HG02973 (cell line): ENCODE measurements around the gene NKAIN2.

Source experiments
- ATAC-seq: cut with Tn5 transposase; IDR thresholded peaks from one replicate; pipeline ENCODE4 v1.9.1; 2021; ENCODE audit warnings: moderate library complexity; ENCODE audit not compliant: unreplicated experiment

The NKAIN2 gene

GRCh38 chr6:124738482-124738881 lies 934.8 kb downstream of the NKAIN2 start:
- ATAC-seq, result no peak

- no peak for ATAC-seq
These were observed 937.7 kb downstream of the NKAIN2 start for GRCh38 chr6:124741341-124741740.

GRCh38 chr6:124742971-124743370 lies 939.3 kb downstream of the NKAIN2 start:
- ATAC-seq, result no peak

GRCh38 chr6:124743420-124743819 lies 939.8 kb downstream of the NKAIN2 start:
- ATAC-seq, result no peak

GRCh38 chr6:124747349-124747748 lies 943.7 kb downstream of the NKAIN2 start:
- ATAC-seq, result no peak

- ATAC-seq, result no peak
These were observed 945.1 kb downstream of the NKAIN2 start for GRCh38 chr6:124748778-124749177.

GRCh38 chr6:124753001-124753400 lies 949.3 kb downstream of the NKAIN2 start:
- no peak for ATAC-seq

GRCh38 chr6:124753562-124754105 lies 950.0 kb downstream of the NKAIN2 start:
- ATAC-seq, result no peak

GRCh38 chr6:124755321-124755720 lies 951.7 kb downstream of the NKAIN2 start:
- no peak for ATAC-seq

GRCh38 chr6:124757560-124757959 lies 953.9 kb downstream of the NKAIN2 start:
- no peak for ATAC-seq

GRCh38 chr6:124758663-124759062 lies 955.0 kb downstream of the NKAIN2 start:
- ATAC-seq, result no peak

GRCh38 chr6:124765280-124765679 lies 961.6 kb downstream of the NKAIN2 start:
- no peak for ATAC-seq

- ATAC-seq, result no peak
These were observed 964.6 kb downstream of the NKAIN2 start for GRCh38 chr6:124768224-124768623.

- no peak for ATAC-seq
These were observed 966.3 kb downstream of the NKAIN2 start for GRCh38 chr6:124769811-124770544.

- ATAC-seq, result no peak
These were observed 967.1 kb downstream of the NKAIN2 start for GRCh38 chr6:124770784-124771183.

GRCh38 chr6:124772733-124773319 lies 969.2 kb downstream of the NKAIN2 start:
- ATAC-seq, result no peak

- ATAC-seq, result no peak
These were observed 971.5 kb downstream of the NKAIN2 start for GRCh38 chr6:124775121-124775520.

GRCh38 chr6:124777863-124778262 lies 974.2 kb downstream of the NKAIN2 start:
- ATAC-seq, result no peak

GRCh38 chr6:124780623-124781022 lies 977.0 kb downstream of the NKAIN2 start:
- ATAC-seq, result no peak

- ATAC-seq, result no peak
These were observed 979.7 kb downstream of the NKAIN2 start for GRCh38 chr6:124783344-124783743.

- ATAC-seq, result no peak
These were observed 987.5 kb downstream of the NKAIN2 start for GRCh38 chr6:124791156-124791555.

- ATAC-seq, result no peak
These were observed 988.7 kb downstream of the NKAIN2 start for GRCh38 chr6:124792386-124792785.
